LNCAP (cell line): ENCODE measurements around the gene PAEP.

Experiments used
- CTCF ChIP-seq: fragments of 450-650 bp; IDR thresholded peaks from 2 replicates; pipeline ENCODE4 v1.5.1; 2017; ENCODE audit warnings: mild to moderate bottlenecking

Gene PAEP

DNA sequence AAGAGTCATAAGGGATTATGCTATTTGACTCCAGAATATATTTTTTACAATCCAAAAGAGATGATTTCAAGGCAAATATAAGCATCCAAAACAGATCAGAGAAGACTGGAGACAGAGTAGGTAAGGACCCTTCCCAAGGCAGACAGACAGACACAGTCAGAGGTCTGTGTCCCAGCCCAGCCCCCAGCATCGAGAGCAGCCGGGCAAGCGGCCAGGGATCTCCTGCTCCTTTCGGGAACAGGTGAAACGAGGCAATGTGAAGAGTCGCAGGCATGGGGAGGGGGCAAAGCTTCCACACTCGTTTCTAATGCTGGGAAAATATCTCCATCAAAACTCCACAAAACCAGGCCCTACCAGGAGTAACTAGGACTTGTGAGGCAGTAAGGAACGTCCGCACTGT lies 5.8 kb downstream of the PAEP start:
- TF ChIP-seq CTCF: no peak

DNA sequence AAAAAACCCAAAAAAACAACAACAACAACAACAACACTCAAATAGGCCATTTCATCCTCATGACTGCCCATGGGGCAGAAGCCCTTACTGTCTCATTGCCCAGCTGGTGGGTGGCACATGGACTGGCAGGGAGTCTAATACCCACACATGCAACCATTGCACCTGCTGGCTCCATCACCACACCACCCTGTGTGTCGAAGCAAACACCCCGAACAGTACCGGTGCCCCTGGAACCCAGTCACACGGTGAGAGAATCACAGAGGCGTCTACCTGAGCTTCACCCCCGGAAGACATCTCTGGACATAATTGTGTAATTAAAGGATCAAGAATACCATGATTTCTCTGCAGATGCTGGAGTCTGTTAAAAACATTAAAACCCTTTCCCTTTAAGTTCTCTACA lies 6.5 kb downstream of the PAEP start:
- no peak for TF ChIP-seq CTCF

DNA sequence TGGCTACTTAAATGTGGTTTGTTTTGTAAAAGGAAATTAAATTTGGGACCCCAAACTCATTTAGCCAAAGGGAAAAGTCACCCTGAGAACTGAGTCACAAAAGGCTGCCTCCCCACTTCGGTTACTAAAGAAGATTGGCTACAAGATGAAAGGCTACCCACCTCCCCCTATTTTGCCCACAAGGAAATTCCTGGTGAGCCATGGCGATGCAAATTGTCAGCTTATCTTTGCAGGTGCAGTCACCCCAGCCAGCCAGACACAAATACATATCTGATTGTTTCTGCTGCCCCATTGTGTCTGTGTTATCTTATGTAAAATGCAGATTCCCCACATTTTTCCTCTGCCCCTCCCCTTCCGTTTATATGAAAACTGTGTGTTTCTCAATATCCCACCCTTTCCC lies 8.9 kb downstream of the PAEP start:
- no peak for TF ChIP-seq CTCF

DNA sequence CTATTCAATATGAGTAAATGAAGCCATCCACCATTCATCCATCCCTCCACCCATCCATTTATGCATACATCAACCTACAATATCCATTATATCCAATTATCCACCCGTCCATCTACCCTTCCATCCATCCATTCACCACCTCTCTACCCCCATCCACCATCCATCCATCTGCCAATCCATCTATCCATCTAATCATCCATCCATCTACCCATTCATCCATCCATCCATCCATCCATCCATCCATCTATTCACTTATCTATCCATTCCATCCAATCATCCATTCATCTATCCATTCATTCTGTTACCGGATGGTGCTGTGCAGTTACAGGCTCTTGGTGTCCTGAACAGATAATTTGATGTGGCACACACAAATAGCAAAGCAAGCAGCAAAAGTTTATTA lies 10.7 kb downstream of the PAEP start:
- TF ChIP-seq CTCF: no peak

GRCh38 chr9:135573124-135573523 lies 11.6 kb downstream of the PAEP start:
- no peak for TF ChIP-seq CTCF

GRCh38 chr9:135574331-135574730 lies 12.8 kb downstream of the PAEP start:
- TF ChIP-seq CTCF: no peak

DNA sequence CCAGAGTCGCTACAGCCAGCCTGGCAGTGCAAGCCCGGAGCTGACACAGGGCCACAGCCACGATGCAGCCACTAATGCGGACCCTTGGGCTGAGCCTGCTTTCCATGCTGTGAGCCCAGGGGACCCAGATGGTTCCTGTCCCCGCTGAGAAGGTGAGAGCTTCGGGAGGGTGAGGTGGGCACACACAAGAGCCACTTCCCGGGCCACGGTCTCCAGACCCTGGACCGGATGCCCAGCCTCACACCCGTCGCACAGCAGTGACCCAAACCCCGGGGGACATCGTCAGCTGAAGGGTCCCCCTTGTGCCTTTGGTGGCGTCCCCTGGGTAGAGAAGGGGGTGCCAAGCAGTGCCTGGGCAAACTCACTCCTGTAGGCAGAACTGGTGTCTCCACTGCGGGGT lies 13.4 kb downstream of the PAEP start:
- no peak for TF ChIP-seq CTCF

DNA sequence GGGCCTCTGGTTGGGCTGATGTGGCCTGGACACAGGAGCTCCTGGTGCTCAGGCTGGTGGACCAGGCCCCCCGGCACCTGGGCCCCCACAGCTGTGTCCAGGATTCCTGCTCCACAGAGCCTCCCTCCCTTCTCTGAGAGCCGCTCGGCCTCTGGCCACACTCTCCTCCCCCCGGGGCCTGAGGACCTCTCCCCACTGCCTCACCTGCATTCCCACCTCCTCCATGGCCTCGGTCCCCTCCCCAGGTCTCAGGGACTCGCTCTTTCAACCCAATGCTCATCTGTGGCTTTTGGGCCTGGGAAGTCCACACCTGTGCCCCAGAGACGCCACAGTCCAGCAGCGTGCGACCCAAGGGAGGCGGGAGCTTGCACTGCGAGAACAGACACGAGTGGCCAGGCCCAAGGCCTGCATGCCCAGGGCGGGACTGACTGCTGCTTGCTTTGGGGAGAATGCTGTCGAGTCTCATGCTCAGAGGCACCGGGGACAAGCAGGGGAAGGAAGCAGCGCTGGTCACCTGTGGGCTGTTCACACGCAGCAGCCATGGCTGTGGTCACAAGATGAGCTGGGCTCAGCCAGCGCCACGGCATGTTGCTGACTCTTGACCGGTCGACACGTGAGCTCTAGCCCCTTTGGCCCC lies 14.6 kb downstream of the PAEP start:
- TF ChIP-seq CTCF: no peak
